Measurements from ENCODE around the gene SIX5. TPM values are rescaled to one million over a fixed set of nuclear protein-coding genes. Genes with fewer than 3 reads are reported as not detected.
A peak's percentile ranks its signal among the peaks of the same experiment; 100 is the strongest.
"Not testable (repeated sequence)": the region's sequence is repeated elsewhere in the genome, so short reads cannot be mapped to it uniquely, and the experiment has no call there.

Gene SIX5
- total RNA-seq, result 9.9 and 15.5 TPM in 2 replicates

DNA sequence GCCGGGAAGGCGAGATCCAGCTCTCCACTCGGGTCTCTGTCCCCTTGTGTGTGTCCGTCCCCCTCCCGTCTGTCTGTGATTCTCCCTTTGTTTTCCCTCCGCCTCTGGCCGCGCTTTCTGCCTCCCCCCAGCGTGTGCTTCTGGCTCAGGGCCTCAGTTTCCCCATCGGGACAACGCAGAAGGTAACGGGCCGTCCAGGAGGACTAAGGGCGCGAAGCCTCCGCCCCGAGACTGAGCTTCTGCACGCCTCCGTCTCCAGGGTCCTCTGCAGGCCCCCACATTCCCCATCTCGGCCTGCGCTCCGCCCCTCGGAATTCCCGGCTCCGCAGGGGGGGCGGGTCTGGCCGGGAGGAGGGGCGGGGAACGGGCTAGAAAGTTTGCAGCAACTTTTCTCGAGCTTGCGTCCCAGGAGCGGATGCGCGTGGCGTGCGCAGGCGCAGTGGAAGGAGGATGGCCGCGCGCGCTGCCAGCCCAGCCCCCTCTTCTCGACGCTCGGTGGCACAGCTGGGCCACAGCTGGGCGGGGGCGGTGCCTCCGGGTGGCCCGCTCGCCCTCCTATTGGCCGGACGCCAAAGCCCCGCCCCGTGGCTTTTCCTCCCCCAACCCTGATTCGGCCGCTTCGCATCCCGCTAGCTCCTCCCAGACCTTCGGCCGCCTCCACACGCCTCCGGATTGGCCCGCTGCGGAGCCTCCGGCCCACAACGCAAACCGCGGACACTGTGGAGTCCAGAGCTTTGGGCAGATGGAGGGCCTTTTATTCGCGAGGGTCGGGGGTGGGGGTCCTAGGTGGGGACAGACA is at the start of gene SIX5:
Gene SIX5, minus strand, starts transcription at position 269 of the 799 bp plus-strand sequence. CDS start 408 bp downstream, outside the sequence.
- DNase-seq (ENCODE audit: extremely low read depth, low read depth, low spot score), result no peak

DNA sequence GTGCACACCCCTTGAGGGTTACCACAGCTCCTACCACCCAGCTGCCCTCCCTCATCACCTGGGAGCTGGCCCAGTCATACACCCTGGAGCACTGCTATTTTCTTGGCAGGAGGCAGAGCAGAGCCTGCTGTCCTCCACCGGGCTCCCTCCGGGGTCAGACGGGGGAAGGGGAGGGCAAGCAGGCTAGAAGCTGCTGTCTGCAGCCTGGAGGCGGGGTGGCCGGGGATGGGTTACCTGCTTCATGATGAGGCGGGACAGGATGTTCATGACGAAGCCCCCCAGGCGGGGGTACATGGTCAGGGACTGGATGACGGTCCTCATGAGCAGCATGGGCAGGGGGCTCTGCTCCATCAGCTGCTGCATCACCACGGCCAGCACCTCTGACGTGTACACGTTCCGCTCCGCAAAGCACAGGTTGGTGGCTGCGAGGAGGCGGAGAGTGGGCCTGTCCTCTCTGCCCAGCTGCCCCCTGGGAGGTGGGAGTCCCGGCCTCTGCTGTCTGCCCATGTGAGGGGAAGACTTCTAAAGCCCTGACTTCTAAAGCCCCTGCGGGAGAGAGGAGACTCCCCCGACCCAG is 48.8 kb upstream of the SIX5 start:
- no peak for DNase-seq (ENCODE audit: extremely low read depth, low read depth, low spot score)

DNA sequence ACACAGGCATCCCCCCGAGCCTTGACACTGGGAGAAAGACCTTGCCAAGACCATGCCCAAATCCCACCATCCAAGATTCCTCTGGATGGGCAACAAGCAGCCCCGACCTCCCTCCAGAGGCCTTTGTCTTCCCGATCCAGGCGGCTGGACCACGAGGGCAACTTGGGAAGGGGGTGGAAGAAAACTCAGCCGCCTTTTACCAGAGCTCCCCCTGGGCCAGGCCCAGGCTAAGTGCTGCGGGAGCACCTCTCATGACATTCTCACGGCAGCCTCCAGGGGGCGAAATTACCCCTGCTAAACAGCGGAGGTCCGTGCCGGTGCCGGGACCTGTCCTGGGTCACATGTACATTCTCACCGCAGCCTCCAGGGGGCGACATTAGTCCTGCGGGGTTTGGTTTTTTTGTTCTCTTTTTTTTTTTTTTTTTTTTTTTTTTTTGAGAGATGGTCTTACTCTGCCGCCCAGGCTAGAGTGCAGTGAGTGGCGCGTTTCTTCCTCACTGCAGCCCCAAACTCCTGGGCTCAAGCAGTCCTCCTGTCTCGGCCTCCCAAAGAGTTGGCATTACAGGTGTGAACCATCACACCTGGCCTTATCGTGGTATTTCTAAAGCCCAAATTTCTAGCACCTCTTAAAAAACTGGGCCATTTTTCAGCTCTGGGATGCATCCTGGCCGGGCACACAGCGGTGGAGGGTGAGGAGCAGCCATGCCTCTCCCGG is 48.1 kb upstream of the SIX5 start:
- DNase-seq (ENCODE audit: extremely low read depth, low read depth, low spot score), result peak; percentile 73

DNA sequence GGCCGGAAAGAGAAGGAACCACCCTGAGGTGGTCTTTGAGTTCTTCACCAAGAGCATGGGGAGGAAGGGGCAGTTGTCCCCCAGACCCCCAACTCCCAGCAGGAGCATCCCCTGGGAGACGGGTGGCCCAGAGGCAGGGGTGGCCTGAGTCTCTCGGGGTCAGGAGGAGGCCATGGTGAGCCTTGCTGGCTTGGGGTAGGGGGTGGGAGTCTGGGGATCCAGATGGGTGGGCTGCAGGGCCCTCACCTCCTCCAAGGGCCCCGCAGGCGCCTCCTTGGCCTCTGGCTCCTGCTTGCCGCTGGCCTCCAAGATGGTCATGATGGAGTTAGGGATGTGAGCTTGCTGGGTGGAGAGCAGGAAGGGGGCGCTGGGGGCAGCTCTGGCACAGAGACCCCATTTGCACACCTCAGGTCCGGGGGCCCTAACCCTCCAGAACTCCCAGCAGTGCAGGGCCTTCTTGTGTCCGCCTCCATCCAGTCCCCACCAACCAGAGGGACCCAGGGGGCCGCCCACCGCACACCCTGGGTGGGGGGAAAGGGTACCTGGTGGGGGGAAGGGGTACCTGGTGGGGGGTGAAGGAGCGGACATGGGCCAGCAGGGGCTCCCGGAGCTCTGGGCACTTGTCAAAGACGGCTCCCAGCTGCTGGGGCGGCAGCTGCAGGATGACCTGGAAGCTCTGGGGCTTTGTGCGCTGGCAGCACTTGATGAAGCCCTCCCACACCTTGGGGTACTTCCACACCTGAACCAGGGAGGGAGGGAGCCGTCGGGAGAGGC is 47.4 kb upstream of the SIX5 start:
- no peak for DNase-seq (ENCODE audit: extremely low read depth, low read depth, low spot score)

DNA sequence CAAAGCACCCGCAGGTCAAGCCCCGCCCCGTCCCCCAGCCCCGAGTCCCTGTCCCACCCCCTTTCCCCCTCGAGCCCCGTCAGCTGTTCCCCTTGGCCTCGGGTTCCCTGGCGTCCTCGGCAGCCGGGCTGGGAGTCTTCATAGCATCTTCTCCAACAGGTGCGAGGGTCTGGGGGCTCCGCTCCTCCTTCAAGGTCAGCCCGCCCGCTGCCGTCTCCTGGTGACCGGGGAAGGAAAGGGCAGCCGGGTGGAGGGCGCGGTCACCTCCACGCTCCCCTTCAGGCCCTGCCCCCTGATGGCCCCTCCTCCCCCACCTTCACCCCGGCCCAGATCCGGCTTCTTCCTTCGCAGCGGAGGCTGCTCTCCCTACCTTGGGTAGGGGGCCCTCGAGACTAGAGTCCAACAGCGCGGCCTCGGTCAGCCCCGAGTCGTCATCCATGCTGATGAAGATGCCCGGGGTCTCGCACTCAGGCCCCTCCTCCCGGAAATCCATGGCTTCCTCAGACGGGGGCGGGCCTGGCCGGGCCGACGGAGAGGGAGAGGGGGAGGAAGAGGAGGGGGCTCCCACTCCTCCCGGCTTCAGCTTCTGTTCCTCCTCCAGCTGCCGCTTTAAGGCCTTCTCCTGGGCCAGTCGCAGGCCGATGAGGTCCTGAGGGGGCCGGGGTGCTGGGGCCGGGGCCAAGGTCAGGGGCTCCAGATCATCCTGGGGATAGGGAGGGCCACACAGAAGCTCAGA is 46.6 kb upstream of the SIX5 start:
- no peak for DNase-seq (ENCODE audit: extremely low read depth, low read depth, low spot score)

DNA sequence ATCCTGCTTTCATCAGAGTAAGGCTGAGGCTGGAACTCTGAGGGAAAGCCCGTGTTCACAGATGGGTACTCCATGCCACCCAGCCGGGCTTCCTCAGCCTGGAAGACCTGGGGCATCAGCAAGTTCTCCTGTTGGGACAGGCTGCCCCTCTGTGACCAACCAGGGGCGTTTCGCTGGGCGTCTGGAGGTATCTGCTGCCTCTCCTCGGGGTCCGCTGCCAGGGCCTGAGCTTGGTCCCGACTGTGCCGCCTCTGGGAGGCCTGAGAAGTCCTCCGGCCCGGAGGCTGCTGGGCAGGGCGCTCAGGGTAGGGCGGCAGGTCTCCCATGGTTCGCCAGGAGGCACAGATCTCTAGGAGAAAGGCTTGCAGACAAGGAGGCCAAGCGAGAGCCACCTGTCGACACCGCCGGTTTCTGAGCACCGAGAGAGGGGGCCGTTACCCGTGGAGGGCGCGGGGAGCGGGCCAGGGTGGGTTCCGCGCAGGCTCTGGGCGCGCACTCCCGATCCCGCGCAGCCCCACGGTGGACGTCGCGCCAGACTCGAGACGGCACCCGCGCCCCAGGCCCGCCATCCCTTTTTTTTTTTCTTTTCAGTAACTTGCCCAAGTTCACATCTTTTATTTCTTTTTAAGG is 45.9 kb upstream of the SIX5 start, which contains the start of gene RSPH6A:
Gene RSPH6A, minus strand, starts transcription at position 458 of the 630 bp plus-strand sequence. Its CDS starts 132 bp downstream, at position 326.
- DNase-seq (ENCODE audit: extremely low read depth, low read depth, low spot score), result no peak

DNA sequence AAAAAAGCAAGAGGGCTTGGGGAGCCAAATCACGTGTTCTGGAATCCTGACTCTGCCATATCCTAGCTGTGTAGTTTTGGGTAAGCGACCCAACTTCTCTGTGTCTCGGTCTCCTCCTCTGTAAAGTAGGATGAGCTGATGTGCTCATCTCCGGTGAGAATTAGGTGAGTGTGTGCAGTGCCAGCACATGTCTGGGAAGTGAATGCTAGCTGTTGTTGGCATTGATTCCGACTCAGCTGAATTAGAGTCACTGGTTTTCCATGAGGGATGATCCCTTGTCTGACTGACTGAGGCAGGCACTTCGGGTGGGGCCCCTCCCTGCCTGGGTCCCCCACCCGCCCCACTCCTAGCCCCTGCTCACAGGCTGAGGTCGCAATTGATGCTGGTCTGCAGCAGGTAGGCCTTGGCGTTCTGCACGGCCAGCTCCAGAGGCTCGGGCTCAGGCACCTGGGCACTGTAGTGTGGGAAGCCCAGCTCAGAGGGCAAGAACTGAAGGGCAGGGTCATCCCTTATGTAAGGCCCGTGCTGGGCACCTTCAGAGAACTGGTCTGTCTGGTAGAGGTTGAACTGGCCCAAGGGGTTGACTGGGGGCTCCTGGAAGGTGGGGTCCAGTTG is 45.2 kb upstream of the SIX5 start:
- DNase-seq (ENCODE audit: extremely low read depth, low read depth, low spot score), result no peak

DNA sequence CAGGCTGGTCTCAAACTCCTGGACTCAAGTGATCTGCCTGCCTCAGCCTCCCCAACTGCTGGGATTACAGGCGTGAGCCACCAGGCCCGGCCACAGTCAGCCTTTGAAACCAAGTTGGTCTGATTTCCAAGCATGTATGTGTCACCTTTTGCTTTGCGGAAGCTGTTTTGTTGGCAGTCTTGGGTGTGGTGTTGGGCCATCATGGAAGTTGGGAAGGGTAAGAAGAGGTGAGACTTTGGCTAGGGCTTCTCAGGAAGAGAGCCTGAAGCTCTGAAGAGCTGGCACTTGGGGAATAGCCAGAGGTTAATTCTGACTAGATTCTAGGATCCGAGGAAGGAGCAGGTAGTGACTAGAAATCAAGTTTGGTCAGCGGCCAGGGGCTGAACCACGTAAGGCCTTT is 43.2 kb upstream of the SIX5 start:
- DNase-seq (ENCODE audit: extremely low read depth, low read depth, low spot score), result no peak

DNA sequence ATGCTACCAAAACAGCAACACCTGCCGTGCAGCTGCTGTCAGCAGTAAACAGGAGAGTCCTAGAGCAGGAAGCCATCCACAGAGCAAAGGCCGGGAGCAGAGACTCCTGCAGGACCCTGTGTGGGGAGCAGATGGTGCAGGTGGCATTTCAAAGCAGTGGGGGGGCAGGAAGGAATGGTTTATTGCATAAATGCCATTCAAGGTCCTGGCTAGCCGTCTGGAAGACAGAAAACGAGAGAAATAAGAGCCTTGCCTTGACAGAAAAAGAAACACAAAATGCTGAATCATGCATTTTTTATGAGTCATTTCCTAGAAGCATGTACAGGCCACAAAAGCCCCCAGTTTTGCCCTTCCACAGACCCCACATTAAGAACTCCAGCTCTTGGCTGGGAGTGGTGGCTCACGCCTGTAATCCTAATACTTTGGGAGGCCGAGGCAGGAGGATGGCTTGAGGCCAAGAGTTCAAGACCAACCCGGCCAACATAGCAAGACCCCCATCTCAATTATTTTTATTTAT is 40.6 kb upstream of the SIX5 start:
- DNase-seq (ENCODE audit: extremely low read depth, low read depth, low spot score), result peak; percentile 42

DNA sequence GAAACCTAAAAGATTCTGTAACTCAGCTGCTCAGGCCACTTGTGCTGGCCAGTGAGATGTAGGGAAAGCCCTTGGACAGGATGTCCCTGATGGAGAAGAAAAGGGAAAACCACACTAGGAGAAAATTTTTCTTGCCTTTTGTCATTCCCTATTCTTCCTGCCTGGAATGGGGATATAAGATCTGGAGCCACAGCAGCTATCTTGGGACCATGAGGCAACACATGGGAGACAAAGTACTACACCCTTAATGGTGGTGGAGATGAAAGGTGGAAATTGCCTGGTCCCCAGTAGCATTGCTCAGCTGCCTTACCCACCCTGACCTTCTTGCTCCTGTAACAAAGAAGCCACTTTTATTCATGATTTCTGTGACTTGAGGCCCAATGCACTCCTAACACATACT is 36.7 kb upstream of the SIX5 start:
- no peak for DNase-seq (ENCODE audit: extremely low read depth, low read depth, low spot score)

DNA sequence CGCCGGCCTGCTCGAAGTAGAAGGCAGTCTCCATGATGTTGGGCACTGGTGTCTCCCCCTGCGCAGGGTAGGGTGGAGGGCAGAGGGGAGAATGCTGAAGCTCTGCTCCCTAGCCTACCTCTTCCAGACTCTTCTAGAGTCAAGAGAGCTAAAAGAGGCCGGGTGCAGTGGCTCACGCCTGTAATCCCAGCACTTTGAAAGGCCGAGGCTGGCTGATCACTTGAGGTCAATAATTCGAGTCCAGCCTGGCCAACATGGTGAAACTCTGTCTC is 35.8 kb upstream of the SIX5 start:
- no peak for DNase-seq (ENCODE audit: extremely low read depth, low read depth, low spot score)

DNA sequence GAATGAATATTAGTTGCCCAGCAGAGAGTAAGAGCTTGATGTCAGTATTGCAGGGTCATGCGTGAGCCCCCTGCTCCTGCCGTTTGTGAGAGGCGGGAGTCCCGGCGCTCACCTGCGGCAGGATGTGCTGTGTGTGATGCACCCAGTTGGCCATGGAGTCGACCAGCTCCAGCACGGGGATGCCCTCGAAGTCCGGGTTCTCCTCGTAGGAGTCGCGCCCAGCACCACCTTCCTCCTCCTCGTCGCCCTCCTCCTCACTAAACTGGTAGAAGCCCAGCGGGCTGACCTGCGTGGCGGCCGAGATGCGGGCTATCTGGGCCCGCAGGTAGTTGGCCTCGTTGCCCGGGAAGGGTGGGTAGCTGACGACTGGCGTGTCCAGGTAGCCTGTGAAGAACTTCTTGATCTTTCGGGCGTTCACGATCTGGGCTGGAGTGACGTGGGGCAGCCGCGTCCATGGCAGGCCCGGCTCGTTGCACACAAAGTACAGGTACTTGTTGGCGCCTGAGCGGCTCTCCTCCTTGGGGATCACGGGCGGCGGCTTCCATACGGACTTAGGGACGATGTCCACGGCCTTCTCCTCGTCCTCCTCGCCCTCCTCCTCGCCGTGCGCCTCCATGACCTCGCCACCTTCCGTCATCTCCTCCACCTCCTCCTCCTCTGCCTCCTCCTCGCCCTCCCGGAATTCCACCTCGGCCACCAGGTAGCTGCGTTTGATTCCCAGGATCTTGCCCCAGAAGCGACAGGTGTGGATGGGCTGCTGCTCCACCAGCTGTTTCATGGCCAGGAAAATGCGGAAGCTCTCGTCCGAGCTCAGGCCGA is 35.3 kb upstream of the SIX5 start:
- DNase-seq (ENCODE audit: extremely low read depth, low read depth, low spot score), result no peak

DNA sequence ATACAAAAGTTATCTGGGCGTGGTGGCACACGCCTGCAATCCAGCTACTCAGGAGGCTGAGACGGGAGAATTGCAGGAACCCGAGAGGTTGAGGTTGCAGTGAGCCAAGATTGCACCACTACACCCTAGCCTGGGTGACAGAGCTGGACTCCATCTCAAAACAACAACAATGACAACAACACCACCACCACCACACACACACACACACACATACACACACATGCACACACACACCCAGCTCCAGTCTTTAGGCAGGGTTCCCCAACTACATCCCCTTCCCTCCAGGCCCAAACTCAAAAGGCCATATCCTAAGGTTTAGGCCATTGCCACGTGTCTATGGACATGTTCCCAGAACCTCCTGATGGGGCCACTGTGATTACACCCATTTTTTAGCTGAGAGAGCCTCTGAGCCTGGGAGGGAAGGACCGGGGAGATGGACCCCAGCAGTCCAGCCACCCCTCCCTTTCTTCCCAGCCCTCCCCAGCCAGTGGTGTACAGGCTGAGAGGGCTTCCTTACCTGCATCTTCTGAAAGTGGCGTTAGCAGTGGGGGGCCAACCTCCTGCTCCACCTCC is 32.6 kb upstream of the SIX5 start:
- DNase-seq (ENCODE audit: extremely low read depth, low read depth, low spot score), result no peak

DNA sequence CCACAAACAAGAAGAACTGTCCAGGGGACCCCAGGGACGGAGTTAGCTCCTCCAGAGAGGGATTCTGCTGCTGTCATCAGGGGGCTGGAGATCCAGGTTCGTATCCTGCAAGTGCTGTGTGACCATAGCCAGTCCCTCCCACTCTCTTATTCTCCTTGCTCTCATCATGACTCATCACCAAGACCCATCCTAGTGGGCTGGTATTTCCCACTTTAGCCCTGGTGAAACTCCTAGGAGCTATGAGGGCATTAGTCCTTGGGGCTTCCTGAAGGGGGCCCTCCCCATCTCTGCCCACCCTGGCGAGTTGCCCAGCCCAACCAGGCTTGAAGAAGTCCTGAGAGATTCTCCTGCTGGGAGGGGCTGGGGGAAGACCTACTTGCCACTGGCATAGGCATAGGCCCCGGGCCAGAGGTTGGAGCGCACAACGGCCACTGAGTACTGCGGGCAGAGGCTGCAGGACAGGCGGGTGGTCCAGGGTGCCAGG is 31.1 kb upstream of the SIX5 start:
- no peak for DNase-seq (ENCODE audit: extremely low read depth, low read depth, low spot score)

DNA sequence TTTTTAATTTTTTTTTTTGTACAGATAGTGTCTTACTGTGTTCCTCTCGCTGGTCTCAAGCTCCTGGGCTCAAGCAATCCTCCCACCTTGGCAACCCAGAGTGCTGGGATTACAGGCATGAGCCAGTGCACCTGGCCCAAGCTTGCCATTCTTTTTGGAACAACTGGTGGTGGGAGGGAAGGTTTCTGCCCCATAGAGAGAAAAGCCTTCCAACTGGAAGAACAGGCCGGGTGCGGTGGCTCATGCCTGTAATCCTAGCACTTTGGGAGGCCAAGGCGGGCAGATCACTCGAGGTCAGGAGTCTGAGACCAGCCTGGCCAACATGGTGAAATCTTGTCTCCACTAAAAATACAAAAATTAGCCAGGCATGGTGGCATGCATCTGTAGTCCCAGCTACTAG is 30.5 kb upstream of the SIX5 start:
- not testable (repeated sequence) for DNase-seq (ENCODE audit: extremely low read depth, low read depth, low spot score)

DNA sequence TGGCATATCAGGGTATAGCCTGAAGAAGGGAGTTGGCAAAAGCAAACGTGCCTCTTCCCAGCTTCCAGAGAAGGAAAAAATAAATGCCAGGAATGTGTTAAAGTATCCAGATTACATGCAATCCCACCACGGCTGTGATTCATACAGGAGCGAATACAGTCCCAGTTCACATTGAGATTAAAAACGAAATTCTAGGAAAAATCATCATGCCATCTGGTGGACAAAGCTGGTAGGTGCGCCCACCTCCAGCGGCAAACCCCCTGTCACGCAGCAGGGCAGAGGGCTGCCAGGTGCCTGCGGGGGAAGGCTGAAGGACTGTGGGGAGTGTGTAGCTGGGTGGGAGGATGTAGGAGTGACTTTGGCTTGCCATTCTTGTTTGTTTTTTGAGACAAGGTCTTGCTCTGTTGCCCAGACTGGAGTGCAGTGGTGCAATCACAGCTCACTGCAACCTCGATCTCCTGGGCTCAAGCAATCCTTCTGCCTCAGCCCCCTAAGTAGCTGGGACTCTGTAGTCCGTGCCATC is 30.0 kb upstream of the SIX5 start:
- no peak for DNase-seq (ENCODE audit: extremely low read depth, low read depth, low spot score)

DNA sequence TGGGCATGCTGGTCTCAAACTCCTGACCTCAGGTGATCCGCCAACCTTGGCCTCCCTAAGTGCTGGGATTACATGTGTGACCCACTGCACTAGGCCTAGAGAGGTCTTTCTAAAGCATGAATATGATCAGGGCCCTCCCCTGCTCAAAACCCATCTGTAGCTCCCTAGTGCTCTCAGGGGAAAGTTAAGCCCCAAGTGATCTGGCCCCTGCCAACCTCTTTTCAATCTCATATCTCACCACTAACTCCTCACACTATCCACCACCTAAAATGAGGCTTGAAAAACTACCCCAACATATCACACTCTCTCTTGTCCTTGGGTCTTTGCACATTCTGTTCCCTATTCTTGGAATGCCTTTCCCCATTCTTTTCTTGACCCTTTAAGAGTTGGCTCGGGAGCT is 25.6 kb upstream of the SIX5 start:
- DNase-seq (ENCODE audit: extremely low read depth, low read depth, low spot score), result no peak

DNA sequence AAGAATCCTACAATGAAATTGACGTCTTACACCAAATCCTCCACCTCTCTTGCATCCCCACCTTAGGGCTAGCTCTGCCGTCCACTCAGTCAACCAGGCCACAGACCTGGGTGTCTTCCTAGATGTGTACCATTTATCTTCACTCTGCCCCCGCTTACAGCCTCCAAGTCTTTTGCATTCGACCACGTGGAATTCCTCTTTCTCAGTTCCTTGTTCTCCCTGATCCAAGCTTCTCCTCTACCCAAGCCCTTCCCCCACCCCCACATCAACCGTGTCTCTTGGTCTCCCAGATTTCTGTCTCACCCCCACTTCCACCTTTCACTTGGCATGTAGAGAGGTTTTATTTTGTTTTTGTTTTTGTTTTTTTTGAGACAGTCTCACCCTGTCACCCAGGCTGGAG is 24.8 kb upstream of the SIX5 start:
- DNase-seq (ENCODE audit: extremely low read depth, low read depth, low spot score), result no peak
